Measurements from ENCODE around the gene TOR1A. TPM values are rescaled to one million over a fixed set of nuclear protein-coding genes. Genes with fewer than 3 reads are reported as not detected.

The TOR1A gene
- total RNA-seq, 1 donor from 2014 or later: 35.5 TPM

DNA sequence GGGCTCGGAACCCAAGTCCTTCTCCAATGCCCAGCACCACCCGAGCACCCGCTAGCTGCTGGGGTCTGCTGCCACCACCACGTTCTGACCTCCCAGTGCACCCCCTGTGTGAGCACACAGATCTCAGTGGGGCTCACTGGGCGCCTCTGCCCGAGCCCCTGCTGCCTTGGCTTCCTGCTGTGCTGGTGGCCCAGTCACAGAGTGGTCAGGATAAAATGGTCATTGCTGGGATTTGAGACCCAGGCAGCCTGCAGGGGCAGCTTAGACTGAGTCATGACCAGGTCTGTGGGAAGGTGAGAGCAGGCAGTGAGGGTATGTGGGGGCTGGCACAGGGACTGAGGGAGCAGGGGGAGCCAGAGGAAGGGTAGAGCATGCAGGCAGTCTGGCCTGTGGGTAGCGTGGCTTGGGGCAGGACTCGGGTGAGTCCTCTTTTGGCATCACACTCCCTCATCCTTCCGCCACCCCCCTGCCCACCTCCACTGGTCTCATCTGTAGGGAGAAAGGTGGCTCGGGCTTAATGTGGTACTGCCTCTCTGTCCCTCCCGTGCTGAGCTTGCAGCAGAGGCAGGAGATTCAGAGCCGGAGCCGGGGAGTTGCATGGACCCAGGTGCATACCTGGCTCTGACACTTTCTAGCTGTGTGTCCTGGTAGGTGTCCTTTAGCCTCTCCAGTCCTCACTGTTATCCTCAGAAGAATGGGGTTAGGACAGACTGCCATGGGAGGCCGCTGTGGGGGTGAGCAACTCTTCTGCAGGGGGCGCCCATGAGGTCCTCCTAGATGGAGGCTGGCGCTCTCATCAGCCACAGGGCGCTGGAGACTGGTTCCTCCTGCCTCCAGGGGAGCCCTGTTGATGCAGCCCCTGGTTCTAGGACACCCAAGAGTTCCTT, 43.4 kb upstream of the TOR1A start:
- intact Hi-C loops (cut with DNase I): no loop called here
- H3K36me3 ChIP-seq: peaks cover 22% of the 10 kb centered on the region
- no peaks in the 10 kb centered on the region for H3K9me3 ChIP-seq
- ATAC-seq (no peak), DNase-seq (no peak)
- H3K4me3 ChIP-seq: no peak overlapping the region
- no peaks in the 10 kb centered on the region for H3K4me1 ChIP-seq
- no peaks in the 10 kb centered on the region for H3K27me3 ChIP-seq
- TF ChIP-seq, protein P1, sequence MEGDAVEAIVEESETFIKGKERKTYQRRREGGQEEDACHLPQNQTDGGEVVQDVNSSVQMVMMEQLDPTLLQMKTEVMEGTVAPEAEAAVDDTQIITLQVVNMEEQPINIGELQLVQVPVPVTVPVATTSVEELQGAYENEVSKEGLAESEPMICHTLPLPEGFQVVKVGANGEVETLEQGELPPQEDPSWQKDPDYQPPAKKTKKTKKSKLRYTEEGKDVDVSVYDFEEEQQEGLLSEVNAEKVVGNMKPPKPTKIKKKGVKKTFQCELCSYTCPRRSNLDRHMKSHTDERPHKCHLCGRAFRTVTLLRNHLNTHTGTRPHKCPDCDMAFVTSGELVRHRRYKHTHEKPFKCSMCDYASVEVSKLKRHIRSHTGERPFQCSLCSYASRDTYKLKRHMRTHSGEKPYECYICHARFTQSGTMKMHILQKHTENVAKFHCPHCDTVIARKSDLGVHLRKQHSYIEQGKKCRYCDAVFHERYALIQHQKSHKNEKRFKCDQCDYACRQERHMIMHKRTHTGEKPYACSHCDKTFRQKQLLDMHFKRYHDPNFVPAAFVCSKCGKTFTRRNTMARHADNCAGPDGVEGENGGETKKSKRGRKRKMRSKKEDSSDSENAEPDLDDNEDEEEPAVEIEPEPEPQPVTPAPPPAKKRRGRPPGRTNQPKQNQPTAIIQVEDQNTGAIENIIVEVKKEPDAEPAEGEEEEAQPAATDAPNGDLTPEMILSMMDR (IDR thresholded peaks at IDR 0.05): no peak
- no peak overlapping the region for H3K27ac ChIP-seq

GRCh38 chr9:129866394-129867135, 42.6 kb upstream of the TOR1A start:
- H3K4me3 ChIP-seq: no peak overlapping the region
- no peak for ATAC-seq
- peaks cover 28% of the 10 kb centered on the region for H3K36me3 ChIP-seq
- TF ChIP-seq, protein P1 (IDR thresholded peaks at IDR 0.05): no peak
- H3K4me1 ChIP-seq: no peaks in the 10 kb centered on the region
- intact Hi-C loops (cut with DNase I): no loop called here
- no peaks in the 10 kb centered on the region for H3K27me3 ChIP-seq
- no peak overlapping the region for H3K27ac ChIP-seq
- H3K9me3 ChIP-seq: no peaks in the 10 kb centered on the region
- DNase-seq: no peak

DNA sequence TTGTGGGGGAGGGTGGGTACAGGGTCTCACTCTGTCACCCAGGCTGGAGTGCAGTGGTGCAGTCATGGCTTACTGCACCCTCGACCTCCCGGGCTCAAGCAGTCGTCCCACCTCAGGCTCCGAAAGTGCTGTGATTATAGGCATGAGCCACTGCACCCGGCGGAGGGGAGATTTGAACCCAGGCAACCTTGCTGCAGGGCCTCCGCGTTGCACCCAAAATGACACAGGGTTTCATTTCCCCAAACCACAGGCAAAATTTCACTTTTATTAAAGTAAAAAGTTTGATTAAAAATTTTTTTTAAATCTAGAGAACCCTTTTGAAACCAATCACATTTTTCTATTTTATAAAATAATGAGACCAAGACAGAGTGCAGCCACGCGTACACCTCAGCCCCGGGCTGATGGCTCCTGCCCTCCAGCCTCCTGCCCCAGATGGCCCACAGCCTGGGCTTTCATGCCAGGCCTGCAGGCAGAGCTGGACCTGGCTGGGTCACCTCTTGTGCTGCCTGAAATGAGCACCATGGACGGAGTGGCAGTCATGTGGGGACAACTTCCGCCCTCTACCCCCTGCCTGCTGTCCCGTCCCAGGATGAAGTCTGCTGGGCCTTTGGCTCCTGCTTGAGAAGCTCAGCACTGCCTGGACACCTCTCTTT, 41.9 kb upstream of the TOR1A start:
- no peak for DNase-seq

DNA sequence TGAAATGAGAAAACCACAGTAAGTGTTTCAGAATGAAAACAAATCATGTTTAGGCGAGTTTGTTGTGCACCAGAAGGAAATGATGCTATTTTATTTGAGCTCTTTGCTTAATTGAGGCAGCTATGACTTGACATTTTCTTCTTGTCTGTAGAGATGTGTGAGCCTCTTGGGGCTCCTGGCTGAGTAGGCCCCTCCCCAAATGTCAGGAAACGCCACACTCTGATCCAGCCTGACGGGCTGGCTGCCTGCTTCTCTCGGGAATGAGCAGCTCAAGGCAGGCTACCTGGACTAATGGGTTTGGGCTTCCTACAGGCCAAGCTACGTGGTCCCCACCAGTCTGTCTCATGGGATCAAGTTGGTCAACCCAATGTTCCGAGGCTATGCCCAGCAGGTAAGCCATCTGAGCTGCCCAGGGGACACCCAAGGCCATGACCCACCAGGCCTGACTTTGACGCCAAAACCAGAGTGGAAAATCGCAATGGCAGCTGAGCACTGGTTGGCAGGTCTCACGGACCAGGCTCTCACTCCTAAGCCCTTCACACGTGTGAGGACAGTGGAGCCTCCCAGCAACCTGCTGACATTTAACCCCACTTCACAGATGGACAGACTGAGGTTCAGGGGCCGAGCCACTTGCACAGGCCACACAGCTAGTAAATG, 41.2 kb upstream of the TOR1A start:
- intact Hi-C loops (cut with DNase I): no loop called here
- DNase-seq (no peak), ATAC-seq (no peak)

More for the DNA sequence above, 41.9 kb upstream of the TOR1A start:
- Histone ChIP-seq H3K27me3 (no peaks in the 10 kb centered on the region), H3K36me3 (peaks cover 36% of the 10 kb centered on the region), H3K4me3 (no peak overlapping the region), H3K9me3 (no peaks in the 10 kb centered on the region), H3K4me1 (no peaks in the 10 kb centered on the region), H3K27ac (no peak overlapping the region)
- intact Hi-C loops (cut with DNase I): no loop called here
- TF ChIP-seq, protein P1 (IDR thresholded peaks at IDR 0.05): no peak
- no peak for ATAC-seq

More for the DNA sequence above, 41.2 kb upstream of the TOR1A start:
- Histone ChIP-seq H3K27me3 (no peaks in the 10 kb centered on the region), H3K27ac (no peak overlapping the region), H3K4me1 (no peaks in the 10 kb centered on the region), H3K9me3 (no peaks in the 10 kb centered on the region), H3K4me3 (no peak overlapping the region), H3K36me3 (peaks cover 41% of the 10 kb centered on the region)
- TF ChIP-seq, protein P1 (IDR thresholded peaks at IDR 0.05): no peak

Data from upper lobe of right lung (tissue), 1 donor.